ENCODE measurements around the gene OSBPL6. TPM values are rescaled to one million over a fixed set of nuclear protein-coding genes. Genes with fewer than 3 reads are reported as not detected.
A peak's percentile ranks its signal among the peaks of the same experiment; 100 is the strongest.
"Not testable (repeated sequence)": the region's sequence is repeated elsewhere in the genome, so short reads cannot be mapped to it uniquely, and the experiment has no call there.

Gene OSBPL6
- total RNA-seq, 6 donors from 2014 or later: 2.0 to 35.4 (median 5.1) TPM

DNA sequence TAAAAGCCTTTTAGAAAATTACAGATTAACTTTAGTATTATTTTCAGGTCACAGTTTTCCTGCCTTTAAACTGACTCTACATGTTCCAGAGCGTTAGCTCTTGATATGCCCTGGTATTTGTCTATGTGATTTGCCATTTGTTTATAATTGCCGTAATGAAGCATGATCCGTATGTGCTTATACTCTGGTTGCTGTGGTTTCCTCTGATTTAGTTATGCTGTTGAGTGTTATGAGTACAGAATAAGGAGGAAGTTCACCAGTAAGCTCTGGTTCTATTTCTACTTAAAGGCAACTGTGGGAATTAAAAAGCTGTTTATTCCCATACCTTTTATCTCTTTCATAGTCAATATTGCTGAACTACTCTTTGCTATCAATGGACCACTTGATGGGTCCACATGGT is 123.5 kb downstream of the OSBPL6 start:
- ATAC-seq (ENCODE audit: low FRiP score in 2 of 2) (peak in 1 of 2 donors; percentile 22), DNase-seq (no peak)
- TF ChIP-seq POLR2AphosphoS5 (IDR thresholded peaks at IDR 0.05): no peak
- Histone ChIP-seq H3K4me3 (no peak overlapping the region), H3K36me3 (no peaks in the 10 kb centered on the region), H3K9me3 (no peaks in the 10 kb centered on the region), H3K4me1 (peaks cover 0 to 4% (median 0%) of the 10 kb centered on the region in 4 donors), H3K27me3 (no peaks in the 10 kb centered on the region), H3K27ac (no peak overlapping the region)
- WGBS, 2 donors: 15 to 22% methylated on average over 3 of the region's 3 CpGs

DNA sequence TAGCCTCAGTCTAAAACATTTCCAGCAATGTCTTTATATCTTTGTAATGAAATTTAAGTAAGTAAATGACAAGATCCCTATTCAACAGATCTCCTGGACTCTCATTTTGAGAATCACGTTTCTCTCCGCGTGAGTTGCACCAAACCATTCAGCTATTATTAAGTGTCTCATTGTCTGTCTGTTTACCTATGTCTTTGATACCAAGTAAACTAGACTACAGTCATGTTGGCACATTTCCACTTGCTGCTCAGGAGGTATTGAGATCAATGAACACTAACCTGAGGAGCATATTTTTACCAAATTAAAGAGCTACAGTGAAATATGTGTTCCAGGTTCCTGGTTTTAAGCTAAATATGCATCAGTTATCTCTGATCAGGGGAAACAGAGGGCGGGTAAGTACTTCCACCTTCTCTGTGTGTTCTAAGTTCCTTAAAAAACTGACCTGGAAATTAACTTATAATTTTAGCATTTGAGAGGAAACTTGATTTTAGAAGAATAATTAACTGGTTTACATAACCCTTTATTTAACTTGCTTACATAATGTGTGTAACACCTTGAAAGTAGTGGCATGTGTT is 125.8 kb downstream of the OSBPL6 start:
- H3K4me3 ChIP-seq: no peak overlapping the region
- DNase-seq (no peak), ATAC-seq (ENCODE audit: low FRiP score in 2 of 2) (no peak)
- no peaks in the 10 kb centered on the region for H3K9me3 ChIP-seq
- H3K4me1 ChIP-seq: peaks cover 0 to 4% (median 2%) of the 10 kb centered on the region in 4 donors
- H3K27ac ChIP-seq: no peak overlapping the region
- TF ChIP-seq POLR2AphosphoS5 (IDR thresholded peaks at IDR 0.05) (no peak), POLR2A (IDR thresholded peaks at IDR 0.05) (no peak), EP300 (IDR thresholded peaks at IDR 0.05) (no peak)
- TF ChIP-seq, protein P1, sequence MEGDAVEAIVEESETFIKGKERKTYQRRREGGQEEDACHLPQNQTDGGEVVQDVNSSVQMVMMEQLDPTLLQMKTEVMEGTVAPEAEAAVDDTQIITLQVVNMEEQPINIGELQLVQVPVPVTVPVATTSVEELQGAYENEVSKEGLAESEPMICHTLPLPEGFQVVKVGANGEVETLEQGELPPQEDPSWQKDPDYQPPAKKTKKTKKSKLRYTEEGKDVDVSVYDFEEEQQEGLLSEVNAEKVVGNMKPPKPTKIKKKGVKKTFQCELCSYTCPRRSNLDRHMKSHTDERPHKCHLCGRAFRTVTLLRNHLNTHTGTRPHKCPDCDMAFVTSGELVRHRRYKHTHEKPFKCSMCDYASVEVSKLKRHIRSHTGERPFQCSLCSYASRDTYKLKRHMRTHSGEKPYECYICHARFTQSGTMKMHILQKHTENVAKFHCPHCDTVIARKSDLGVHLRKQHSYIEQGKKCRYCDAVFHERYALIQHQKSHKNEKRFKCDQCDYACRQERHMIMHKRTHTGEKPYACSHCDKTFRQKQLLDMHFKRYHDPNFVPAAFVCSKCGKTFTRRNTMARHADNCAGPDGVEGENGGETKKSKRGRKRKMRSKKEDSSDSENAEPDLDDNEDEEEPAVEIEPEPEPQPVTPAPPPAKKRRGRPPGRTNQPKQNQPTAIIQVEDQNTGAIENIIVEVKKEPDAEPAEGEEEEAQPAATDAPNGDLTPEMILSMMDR (IDR thresholded peaks at IDR 0.05): no peak
- no peaks in the 10 kb centered on the region for H3K27me3 ChIP-seq
- 26 to 35% methylated on average over 4 of the region's 4 CpGs for WGBS, 2 donors
- H3K36me3 ChIP-seq: no peaks in the 10 kb centered on the region

DNA sequence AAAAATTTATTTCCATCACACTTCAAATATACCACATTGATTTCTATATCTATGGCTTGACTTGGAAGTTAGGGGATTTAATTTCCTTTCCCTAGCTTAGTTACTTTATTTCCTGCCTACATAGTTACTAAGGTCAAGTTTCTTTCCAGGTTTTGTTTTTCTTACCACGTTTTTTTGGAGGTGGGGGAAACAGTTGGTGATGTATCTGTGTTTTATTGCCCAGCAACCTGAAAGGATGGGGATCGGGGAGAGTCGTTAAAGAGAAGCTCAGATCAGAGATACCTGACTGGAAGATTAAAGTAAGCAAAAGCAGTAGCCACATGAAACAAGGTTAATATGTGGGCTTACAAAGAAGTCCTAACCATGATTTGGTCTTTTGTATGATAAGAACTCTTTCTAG is 127.8 kb downstream of the OSBPL6 start:
- Histone ChIP-seq H3K4me1 (peaks cover 0 to 4% (median 2%) of the 10 kb centered on the region in 4 donors), H3K9me3 (no peaks in the 10 kb centered on the region), H3K27ac (no peak overlapping the region), H3K4me3 (no peak overlapping the region), H3K27me3 (no peaks in the 10 kb centered on the region), H3K36me3 (no peaks in the 10 kb centered on the region)
- TF ChIP-seq, protein P1 (IDR thresholded peaks at IDR 0.05): no peak
- TF ChIP-seq POLR2A (IDR thresholded peaks at IDR 0.05) (no peak), POLR2AphosphoS5 (IDR thresholded peaks at IDR 0.05) (no peak), EP300 (IDR thresholded peaks at IDR 0.05) (no peak)
- 44 to 56% methylated on average over 3 of the region's 3 CpGs for WGBS, 2 donors
- no peak for DNase-seq
- no peak for ATAC-seq (ENCODE audit: low FRiP score in 2 of 2)

DNA sequence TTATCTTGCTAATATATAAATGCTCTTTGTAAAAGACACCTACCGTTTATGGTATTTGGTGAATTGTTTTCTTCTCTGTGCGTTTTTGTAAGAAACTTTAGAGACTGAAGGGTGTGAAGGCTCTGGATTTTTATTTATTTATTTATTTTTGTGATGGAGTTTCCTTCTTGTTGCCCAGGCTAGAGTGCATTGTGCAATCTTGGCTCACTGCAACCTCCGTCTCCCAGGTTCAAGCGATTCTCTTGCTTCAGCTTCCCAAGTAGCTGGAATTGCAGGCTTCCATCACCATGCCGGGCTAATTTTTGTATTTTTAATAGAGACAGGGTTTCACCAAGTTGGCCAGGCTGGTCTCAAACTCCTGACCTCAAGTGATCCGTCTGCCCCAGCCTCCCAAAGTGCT is 129.0 kb downstream of the OSBPL6 start:
- H3K27ac ChIP-seq: peak overlapping the region in 2 of 4 donors; percentile 37 to 49
- not testable (repeated sequence) for H3K36me3 ChIP-seq; ATAC-seq (ENCODE audit: low FRiP score in 2 of 2); H3K27me3 ChIP-seq; H3K9me3 ChIP-seq
- H3K4me3 ChIP-seq: peak overlapping the region in 3 of 4 donors; percentile 4 to 16 (median 12)
- 57 to 66% methylated on average over 6 of the region's 6 CpGs for whole genome bisulfite sequencing, 2 donors
- peaks cover 7 to 14% (median 8%) of the 10 kb centered on the region in 4 donors for H3K4me1 ChIP-seq
- peak in 1 of 2 donors; percentile 60 for DNase-seq

DNA sequence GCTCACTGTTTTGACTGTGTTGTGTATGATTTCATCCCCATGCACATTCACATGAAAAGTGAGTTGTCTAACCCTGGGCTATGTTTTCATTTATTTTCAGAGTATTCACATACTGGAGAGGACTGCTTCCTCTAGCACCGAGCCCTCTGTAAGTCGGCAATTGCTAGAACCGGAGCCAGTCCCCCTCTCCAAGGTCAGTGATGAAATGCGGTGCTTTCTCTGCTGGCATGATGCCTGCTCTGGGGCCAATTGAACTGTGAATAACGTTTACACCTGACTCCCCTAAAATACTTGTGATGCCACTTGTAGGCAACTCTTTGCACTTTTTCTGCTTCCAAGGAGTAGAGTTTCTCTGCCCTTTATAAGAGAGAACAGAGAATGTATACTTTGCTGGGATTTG is 129.8 kb downstream of the OSBPL6 start:
- Histone ChIP-seq H3K4me3 (peak overlapping the region in 2 of 4 donors; percentile 4 to 16), H3K27ac (peak overlapping the region in 3 of 4 donors; percentile 32 to 49 (median 37)), H3K36me3 (no peaks in the 10 kb centered on the region), H3K27me3 (no peaks in the 10 kb centered on the region), H3K4me1 (peaks cover 7 to 14% (median 11%) of the 10 kb centered on the region in 4 donors), H3K9me3 (no peaks in the 10 kb centered on the region)
- DNase-seq (peak in 1 of 2 donors; percentile 72), ATAC-seq (ENCODE audit: low FRiP score in 2 of 2) (peak; percentile 43)
- WGBS, 2 donors: 22 to 30% methylated on average over 5 of the region's 5 CpGs
- no peak for TF ChIP-seq POLR2AphosphoS5 (IDR thresholded peaks at IDR 0.05)
- no peak for TF ChIP-seq POLR2A (IDR thresholded peaks at IDR 0.05)
- TF ChIP-seq, protein P1 (IDR thresholded peaks at IDR 0.05): no peak
- no peak for TF ChIP-seq EP300 (IDR thresholded peaks at IDR 0.05)

DNA sequence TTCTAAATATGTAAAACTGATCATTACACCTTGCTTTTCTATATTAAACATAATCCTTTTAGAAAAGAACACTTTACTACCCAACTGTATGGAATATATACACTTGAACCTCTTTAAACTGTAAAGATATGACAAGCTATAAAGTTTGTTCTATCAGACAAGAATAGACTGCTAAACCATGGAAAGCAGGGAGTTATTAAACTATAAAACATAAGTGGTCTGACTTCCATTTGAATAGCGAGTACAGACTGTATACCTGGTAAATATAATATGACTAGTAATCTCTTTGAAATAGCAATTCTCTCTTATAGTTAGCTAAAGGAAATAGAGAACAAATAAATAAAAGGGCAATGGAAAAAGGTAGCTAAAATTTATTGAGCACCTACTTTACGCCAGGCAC is 131.0 kb downstream of the OSBPL6 start:
- peaks cover 7 to 14% (median 11%) of the 10 kb centered on the region in 4 donors for H3K4me1 ChIP-seq
- WGBS, 2 donors: 92 to 97% methylated on average over 2 of the region's 2 CpGs
- H3K27me3 ChIP-seq: no peaks in the 10 kb centered on the region
- no peak for DNase-seq
- no peaks in the 10 kb centered on the region for H3K9me3 ChIP-seq
- no peak for ATAC-seq (ENCODE audit: low FRiP score in 2 of 2)
- no peaks in the 10 kb centered on the region for H3K36me3 ChIP-seq
- H3K4me3 ChIP-seq: no peak overlapping the region
- TF ChIP-seq POLR2AphosphoS5 (IDR thresholded peaks at IDR 0.05) (no peak), EP300 (IDR thresholded peaks at IDR 0.05) (no peak), POLR2A (IDR thresholded peaks at IDR 0.05) (no peak)
- TF ChIP-seq, protein P1 (IDR thresholded peaks at IDR 0.05): no peak
- H3K27ac ChIP-seq: no peak overlapping the region
